GM19099 (cell line): Measurements from ENCODE around the gene ZNF503.

Source experiments
- POLR2A ChIP-seq: IDR thresholded peaks from 3 replicates; pipeline ENCODE4 v1.6.1; 2011; ENCODE audit warnings: low read depth; ENCODE audit not compliant: insufficient read length; ENCODE audit errors: extremely low read depth

ZNF503 gene

GRCh38 chr10:75358835-75359421 lies 42.6 kb downstream of the ZNF503 start:
- TF ChIP-seq POLR2A: no peak

GRCh38 chr10:75358132-75358531 lies 43.4 kb downstream of the ZNF503 start:
- TF ChIP-seq POLR2A: no peak

GRCh38 chr10:75357500-75357899 lies 44.1 kb downstream of the ZNF503 start:
- TF ChIP-seq POLR2A: no peak

GRCh38 chr10:75356484-75356883 lies 45.1 kb downstream of the ZNF503 start:
- TF ChIP-seq POLR2A: no peak

- no peak for TF ChIP-seq POLR2A
These were observed 45.9 kb downstream of the ZNF503 start for GRCh38 chr10:75355706-75356105.

GRCh38 chr10:75353183-75353582 lies 48.4 kb downstream of the ZNF503 start:
- TF ChIP-seq POLR2A: no peak

- TF ChIP-seq POLR2A: no peak
These were observed 48.9 kb downstream of the ZNF503 start for GRCh38 chr10:75352650-75353049.

GRCh38 chr10:75351637-75352036 lies 49.9 kb downstream of the ZNF503 start:
- no peak for TF ChIP-seq POLR2A

- TF ChIP-seq POLR2A: no peak
These were observed 50.8 kb downstream of the ZNF503 start for GRCh38 chr10:75350791-75351190.
